Breast epithelium (tissue), 4 donors: ENCODE results near the gene PFAS. TPM values are rescaled to one million over a fixed set of nuclear protein-coding genes. Genes with fewer than 3 reads are reported as not detected.

ENCODE experiments used
- DNase-seq, 2 donors: peaks; one replicate each; pipeline ENCODE4 v3.0.0-alpha.2; 2019; ENCODE audit warnings: low spot score in 2 of 2
- H3K27ac ChIP-seq, 2 donors: fragments of 200-600 bp; sonication (generic) in 1 of 2; one replicate each; pipeline ENCODE4 v1.5.1; 2016 to 2019; ENCODE audit warnings: mild to moderate bottlenecking in 1 of 2
- H3K27me3 ChIP-seq, 2 donors: fragments of 200-600 bp; sonication (generic) in 1 of 2; one replicate each; pipeline versions ENCODE4 v1.5.1 to v1.6.0; 2017 to 2019; ENCODE audit warnings: control low read depth in 1 of 2, mild to moderate bottlenecking in 1 of 2
- H3K36me3 ChIP-seq: fragments of 200-600 bp; one replicate; pipeline ENCODE4 v1.5.1; 2019
- H3K4me1 ChIP-seq, 2 donors: fragments of 200-600 bp; sonication (generic); one replicate each; pipeline ENCODE4 v1.5.1; 2016 to 2019; ENCODE audit warnings: control low read depth in 1 of 2
- H3K4me3 ChIP-seq, 3 donors: fragments of 200-600 bp; sonication (generic); 1 replicate in 2 of 3; 2 replicates in 1 of 3; pipeline ENCODE4 v1.5.1; 2016 to 2019; ENCODE audit warnings: mild to moderate bottlenecking in 3 of 3, moderate library complexity in 2 of 3
- H3K9me3 ChIP-seq, 2 donors: fragments of 200-600 bp; sonication (generic) in 1 of 2; one replicate each; pipeline ENCODE4 v1.5.1; 2016 to 2019; ENCODE audit warnings: control low read depth in 1 of 2
- CTCF ChIP-seq, 3 donors: fragments of 450-650 bp; IDR thresholded peaks; one replicate each; pipeline ENCODE4 v1.5.1; 2016 to 2017; ENCODE audit warnings: antibody characterized with exemption in 3 of 3, mild to moderate bottlenecking in 3 of 3, moderate library complexity in 3 of 3
- POLR2A ChIP-seq: fragments of 450-650 bp; IDR thresholded peaks from one replicate; pipeline ENCODE4 v1.6.1; 2016; ENCODE audit warnings: antibody characterized with exemption, mild to moderate bottlenecking, moderate library complexity
- POLR2AphosphoS5 ChIP-seq, 3 donors: sonication (generic); formaldehyde crosslinking; IDR thresholded peaks; one replicate each; pipeline ENCODE4 v1.6.1; 2017; ENCODE audit warnings: antibody characterized with exemption in 3 of 3
- intact Hi-C: fragments of 100-400 bp; cut with DNase I; formaldehyde crosslinking; loops from one replicate; pipeline ENCODE4 v1.15.1; 2023; ENCODE audit warnings: low total_unique reads
- total RNA-seq, 3 donors: library from RNA; depleted of rRNA; stranded (reverse); fragments of >200 nt; gene quantifications; one replicate each; pipeline ENCODE4 v1.1.0, GENCODE V29; 2016

Gene PFAS
- total RNA-seq, 3 donors from 2014 or later: 10.2 to 23.6 (median 18.7) TPM

- intact Hi-C loops: no loop called here
- H3K27ac ChIP-seq: peak overlapping the region in 1 of 2 donors; percentile 57
Observed at GRCh38 chr17:8310601-8311123, 61.6 kb downstream of the PFAS start.

GRCh38 chr17:8311131-8311790 is 62.2 kb downstream of the PFAS start:
- Histone ChIP-seq H3K4me3 (peak overlapping the region; percentile 24 to 52 (median 25)), H3K36me3 (no peaks in the 10 kb centered on the region), H3K27ac (peak overlapping the region in 1 of 2 donors; percentile 57), H3K27me3 (peaks cover 0 to 34% of the 10 kb centered on the region in 2 donors), H3K9me3 (no peaks in the 10 kb centered on the region), H3K4me1 (peaks cover 0 to 4% of the 10 kb centered on the region in 2 donors)
- DNase-seq: no peak
- no peak for TF ChIP-seq CTCF (IDR thresholded peaks at IDR 0.05)
- no peak for TF ChIP-seq POLR2AphosphoS5 (IDR thresholded peaks at IDR 0.05)
- no peak for TF ChIP-seq POLR2A
- intact Hi-C loops: no loop called here

More at GRCh38 chr17:8310601-8311123, 61.6 kb downstream of the PFAS start:
- TF ChIP-seq CTCF (IDR thresholded peaks at IDR 0.05) (no peak), POLR2A (no peak), POLR2AphosphoS5 (IDR thresholded peaks at IDR 0.05) (no peak)
- Histone ChIP-seq H3K27me3 (peaks cover 0 to 34% of the 10 kb centered on the region in 2 donors), H3K4me1 (no peaks in the 10 kb centered on the region), H3K4me3 (peak overlapping the region; percentile 24 to 52 (median 25)), H3K9me3 (no peaks in the 10 kb centered on the region), H3K36me3 (no peaks in the 10 kb centered on the region)
- DNase-seq: no peak

- intact Hi-C loops: no loop called here
- peak overlapping the region; percentile 24 to 52 (median 25) for H3K4me3 ChIP-seq
- peaks cover 0 to 34% of the 10 kb centered on the region in 2 donors for H3K27me3 ChIP-seq
- no peaks in the 10 kb centered on the region for H3K36me3 ChIP-seq
- DNase-seq: no peak
- TF ChIP-seq CTCF (IDR thresholded peaks at IDR 0.05) (no peak), POLR2A (no peak), POLR2AphosphoS5 (IDR thresholded peaks at IDR 0.05) (no peak)
- no peaks in the 10 kb centered on the region for H3K9me3 ChIP-seq
- peaks cover 0 to 4% of the 10 kb centered on the region in 2 donors for H3K4me1 ChIP-seq
- H3K27ac ChIP-seq: no peak overlapping the region
Observed at GRCh38 chr17:8312251-8312650, 63.2 kb downstream of the PFAS start.

- no peak for DNase-seq
- H3K9me3 ChIP-seq: no peaks in the 10 kb centered on the region
- intact Hi-C loops: no loop called here
- peak overlapping the region in 1 of 3 donors; percentile 25 for H3K4me3 ChIP-seq
- no peaks in the 10 kb centered on the region for H3K36me3 ChIP-seq
- no peak overlapping the region for H3K27ac ChIP-seq
- H3K27me3 ChIP-seq: peaks cover 0 to 34% of the 10 kb centered on the region in 2 donors
- no peak for TF ChIP-seq POLR2AphosphoS5 (IDR thresholded peaks at IDR 0.05)
- no peak for TF ChIP-seq CTCF (IDR thresholded peaks at IDR 0.05)
- no peak for TF ChIP-seq POLR2A
- peaks cover 0 to 4% of the 10 kb centered on the region in 2 donors for H3K4me1 ChIP-seq
Observed at GRCh38 chr17:8312726-8313600, 63.9 kb downstream of the PFAS start.
